MM.1S (cell line): ENCODE measurements around the gene TRIM14.
A peak's percentile ranks its signal among the peaks of the same experiment; 100 is the strongest.

Source experiments
- DNase-seq: peaks from one replicate; pipeline ENCODE4 v3.0.0-alpha.2; 2015
- H2AFZ ChIP-seq: fragments of 300-600 bp; sonication (generic); 2 replicates; pipeline ENCODE4 v1.6.0; 2016; ENCODE audit warnings: antibody characterized with exemption, low read length
- H3F3A ChIP-seq: fragments of 300-600 bp; sonication (generic); 2 replicates; pipeline ENCODE4 v1.6.1; 2016; ENCODE audit warnings: mild to moderate bottlenecking, antibody characterized with exemption, low read length, moderate library complexity, mixed read lengths; ENCODE audit not compliant: insufficient read depth
- H3K27ac ChIP-seq: fragments of 300-600 bp; sonication (generic); 2 replicates; pipeline ENCODE4 v1.5.1; 2016; ENCODE audit warnings: mild to moderate bottlenecking, low read length
- H3K27me3 ChIP-seq: fragments of 300-600 bp; sonication (generic); replicated peaks from 2 replicates; pipeline ENCODE4 v1.6.0; 2016; ENCODE audit warnings: low read length; ENCODE audit not compliant: insufficient read depth
- H3K36me3 ChIP-seq: fragments of 300-600 bp; sonication (generic); replicated peaks from 2 replicates; pipeline ENCODE4 v1.6.1; 2016; ENCODE audit warnings: mild to moderate bottlenecking, low read length, mixed read lengths; ENCODE audit not compliant: insufficient read depth
- H3K4me1 ChIP-seq: fragments of 300-600 bp; sonication (generic); 2 replicates; pipeline ENCODE4 v1.6.1; 2016; ENCODE audit warnings: low read length, mixed read lengths
- H3K4me2 ChIP-seq: fragments of 300-600 bp; sonication (generic); 2 replicates; pipeline ENCODE4 v1.6.0; 2016; ENCODE audit warnings: low read depth, low read length
- H3K4me3 ChIP-seq: fragments of 300-600 bp; sonication (generic); 2 replicates; pipeline ENCODE4 v1.5.1; 2016; ENCODE audit warnings: low read length, mixed read lengths
- H3K79me2 ChIP-seq: fragments of 300-600 bp; sonication (generic); 2 replicates; pipeline ENCODE4 v1.6.1; 2016; ENCODE audit warnings: mixed run types, low read length, mixed read lengths
- H3K9ac ChIP-seq: fragments of 300-600 bp; sonication (generic); 2 replicates; pipeline ENCODE4 v1.6.1; 2016; ENCODE audit warnings: low read length, mixed read lengths
- H3K9me2 ChIP-seq: fragments of 300-600 bp; sonication (generic); replicated peaks from 2 replicates; pipeline ENCODE4 v1.6.1; 2016; ENCODE audit warnings: mild to moderate bottlenecking, low read length, mixed read lengths; ENCODE audit not compliant: insufficient read depth
- H3K9me3 ChIP-seq: fragments of 300-600 bp; sonication (generic); replicated peaks from 2 replicates; pipeline ENCODE4 v1.6.1; 2016; ENCODE audit warnings: mild to moderate bottlenecking, low read length, mixed read lengths; ENCODE audit not compliant: insufficient read depth
- H4K20me1 ChIP-seq: fragments of 300-600 bp; sonication (generic); 2 replicates; pipeline ENCODE4 v1.6.1; 2016; ENCODE audit warnings: mild to moderate bottlenecking, low read length, moderate library complexity, mixed read lengths; ENCODE audit not compliant: insufficient read depth
- CTCF ChIP-seq: fragments of 300-600 bp; sonication (generic); IDR thresholded peaks from 2 replicates; pipeline ENCODE4 v1.5.1; 2016; ENCODE audit warnings: antibody characterized with exemption, low read length, mixed read lengths
- EZH2 ChIP-seq: fragments of 300-600 bp; sonication (generic); optimal IDR thresholded peaks from 2 replicates; pipeline ENCODE3; 2017; ENCODE audit warnings: low read depth, mild to moderate bottlenecking, antibody characterized with exemption, low read length, mixed read lengths
- EZH2phosphoT487 ChIP-seq: fragments of 300-600 bp; sonication (generic); IDR thresholded peaks from 2 replicates; pipeline ENCODE4 v1.6.1; 2018; ENCODE audit warnings: antibody characterized with exemption, low read length

The TRIM14 gene, protein sequence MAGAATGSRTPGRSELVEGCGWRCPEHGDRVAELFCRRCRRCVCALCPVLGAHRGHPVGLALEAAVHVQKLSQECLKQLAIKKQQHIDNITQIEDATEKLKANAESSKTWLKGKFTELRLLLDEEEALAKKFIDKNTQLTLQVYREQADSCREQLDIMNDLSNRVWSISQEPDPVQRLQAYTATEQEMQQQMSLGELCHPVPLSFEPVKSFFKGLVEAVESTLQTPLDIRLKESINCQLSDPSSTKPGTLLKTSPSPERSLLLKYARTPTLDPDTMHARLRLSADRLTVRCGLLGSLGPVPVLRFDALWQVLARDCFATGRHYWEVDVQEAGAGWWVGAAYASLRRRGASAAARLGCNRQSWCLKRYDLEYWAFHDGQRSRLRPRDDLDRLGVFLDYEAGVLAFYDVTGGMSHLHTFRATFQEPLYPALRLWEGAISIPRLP

GRCh38 chr9:98118640-98119601, at the start of gene TRIM14:
Gene TRIM14 (minus strand): TSS chr9:98119222. CDS start chr9:98119188, 34 bp downstream.
- Histone ChIP-seq H4K20me1 (no peaks in the 10 kb centered on the region), H3K27me3 (no peaks in the 10 kb centered on the region), H3K27ac (no peak within 1 kb of the TSS)

GRCh38 chr9:98168153-98168780, 49.2 kb upstream of the TRIM14 start:
- H3K9me2 ChIP-seq, result no peaks in the 10 kb centered on the region
- no peaks in the 10 kb centered on the region for H3K9me3 ChIP-seq
- no peaks in the 10 kb centered on the region for H3K79me2 ChIP-seq
- H2AFZ ChIP-seq, result no peak overlapping the region
- no peak overlapping the region for H3K27ac ChIP-seq
- no peak for TF ChIP-seq EZH2
- TF ChIP-seq CTCF, result no peak
- no peak for TF ChIP-seq EZH2phosphoT487
- H3K4me3 ChIP-seq, result no peak overlapping the region
- DNase-seq, result no peak
- no peaks in the 10 kb centered on the region for H3K4me1 ChIP-seq
- no peaks in the 10 kb centered on the region for H4K20me1 ChIP-seq
- H3K4me2 ChIP-seq, result no peak overlapping the region
- no peaks in the 10 kb centered on the region for H3K36me3 ChIP-seq
- no peaks in the 10 kb centered on the region for H3K27me3 ChIP-seq
- no peak overlapping the region for H3K9ac ChIP-seq
- no peaks in the 10 kb centered on the region for H3F3A ChIP-seq

More at GRCh38 chr9:98118640-98119601, at the start of gene TRIM14:
- Histone ChIP-seq H2AFZ (peak within 1 kb of the TSS; percentile 93), H3K9me3 (no peaks in the 10 kb centered on the region), H3K4me3 (peak within 1 kb of the TSS; percentile 70), H3K79me2 (no peaks in the 10 kb centered on the region), H3K9ac (peak within 1 kb of the TSS; percentile 47), H3K4me1 (peaks cover 6% of the 10 kb centered on the region), H3K4me2 (peak within 1 kb of the TSS; percentile 96), H3K36me3 (no peaks in the 10 kb centered on the region), H3K9me2 (no peaks in the 10 kb centered on the region), H3F3A (no peaks in the 10 kb centered on the region)
- peak; percentile 49 for DNase-seq
- TF ChIP-seq EZH2phosphoT487 (no peak), EZH2 (no peak), CTCF (no peak)

DNA sequence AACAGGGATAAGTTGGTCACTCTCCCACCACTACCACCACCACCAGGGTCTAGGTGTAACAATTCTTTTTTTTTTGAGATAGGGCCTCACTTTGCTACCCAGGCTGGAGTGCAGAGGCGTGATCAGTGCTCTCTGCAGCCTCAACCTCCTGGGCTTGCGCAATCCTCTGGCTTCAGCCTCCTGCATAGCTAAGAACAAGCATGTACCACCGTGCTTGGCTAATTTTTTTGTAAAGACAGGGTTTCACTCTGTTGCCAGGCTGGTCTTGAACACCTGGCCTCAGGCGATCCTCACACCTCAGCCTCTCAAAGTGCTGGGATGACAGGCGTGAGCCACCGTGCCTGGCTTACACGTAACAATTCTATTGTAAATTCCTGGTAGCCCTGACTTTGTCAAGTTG, 45.9 kb upstream of the TRIM14 start:
- Histone ChIP-seq H2AFZ (no peak overlapping the region), H3K9me2 (no peaks in the 10 kb centered on the region), H3K4me1 (no peaks in the 10 kb centered on the region), H3K36me3 (no peaks in the 10 kb centered on the region), H3K9ac (no peak overlapping the region), H3F3A (no peaks in the 10 kb centered on the region), H3K4me3 (no peak overlapping the region), H3K27ac (no peak overlapping the region), H3K27me3 (no peaks in the 10 kb centered on the region), H4K20me1 (no peaks in the 10 kb centered on the region), H3K79me2 (no peaks in the 10 kb centered on the region), H3K4me2 (no peak overlapping the region), H3K9me3 (no peaks in the 10 kb centered on the region)
- no peak for DNase-seq
- no peak for TF ChIP-seq EZH2phosphoT487
- TF ChIP-seq EZH2, result no peak
- TF ChIP-seq CTCF, result no peak
